Caki2 (cell line): ENCODE data around the gene ZBTB7B. TPM values are rescaled to one million over a fixed set of nuclear protein-coding genes. Genes with fewer than 3 reads are reported as not detected.

ENCODE experiments used
- DNase-seq: peaks from one replicate; pipeline ENCODE4 v3.0.0-alpha.2; 2015; ENCODE audit warnings: low read depth
- in situ Hi-C: cut with HindIII; loops from 2 replicates; pipeline ENCODE4 v1.10.0; 2016; ENCODE audit warnings: low sequenced_read_pairs, low pct_unique_long_range_greater_than_20kb, mixed read lengths
- total RNA-seq: library from RNA; depleted of rRNA; stranded (reverse); fragments of >200 nt; shearing (Covaris generic); gene quantifications from 2 replicates; pipeline ENCODE4 v1.2.3, GENCODE V29; 2014; ENCODE audit warnings: low replicate concordance; rRNA removed

ZBTB7B gene
- 12.2 and 22.8 TPM in 2 replicates for total RNA-seq

- DNase-seq: peak; percentile 32
- in situ Hi-C loops: no loop called here
Observed at GRCh38 chr1:155002464-155003226, at the start of gene ZBTB7B. TSS of gene ZBTB7B (plus strand) at chr1:155002802. CDS start at chr1:155014661, 11,859 bp downstream.

GRCh38 chr1:154953611-154954038 lies 49.0 kb upstream of the ZBTB7B start:
- in situ Hi-C loops: no loop called here
- no peak for DNase-seq

GRCh38 chr1:154954541-154954940 lies 48.1 kb upstream of the ZBTB7B start:
- in situ Hi-C loops: no loop called here
- DNase-seq: no peak

GRCh38 chr1:154955039-154955717 lies 47.4 kb upstream of the ZBTB7B start:
- peak; percentile 49 for DNase-seq
- in situ Hi-C loops: no loop called here

- peak; percentile 92 for DNase-seq
- in situ Hi-C loops: no loop called here
Observed at GRCh38 chr1:154955718-154956543, 46.7 kb upstream of the ZBTB7B start, which contains the start of gene PBXIP1. TSS of gene PBXIP1 (minus strand) at chr1:154956099. CDS start at chr1:154953721, 2,378 bp downstream.

- in situ Hi-C loops: no loop called here
Observed at GRCh38 chr1:154956544-154956941, 46.1 kb upstream of the ZBTB7B start.

GRCh38 chr1:154957091-154957657 lies 45.4 kb upstream of the ZBTB7B start:
- in situ Hi-C loops: no loop called here
- no peak for DNase-seq

More at GRCh38 chr1:154956544-154956941, 46.1 kb upstream of the ZBTB7B start:
- DNase-seq: no peak

GRCh38 chr1:154958036-154958435 lies 44.6 kb upstream of the ZBTB7B start:
- DNase-seq: no peak
- in situ Hi-C loops: no loop called here

- DNase-seq: no peak
- in situ Hi-C loops: no loop called here
Observed at GRCh38 chr1:154958681-154959425, 43.7 kb upstream of the ZBTB7B start.

GRCh38 chr1:154959426-154959780 lies 43.2 kb upstream of the ZBTB7B start:
- DNase-seq: no peak
- in situ Hi-C loops: no loop called here

- in situ Hi-C loops: no loop called here
- no peak for DNase-seq
Observed at GRCh38 chr1:154960446-154961136, 42.0 kb upstream of the ZBTB7B start.

- in situ Hi-C loops: no loop called here
- peak; percentile 85 for DNase-seq
Observed at GRCh38 chr1:154961207-154962155, 41.1 kb upstream of the ZBTB7B start, which contains the start of gene PYGO2. TSS of gene PYGO2 (minus strand) at chr1:154961782. CDS start at chr1:154961576, 206 bp downstream.

GRCh38 chr1:154962156-154962749 lies 40.3 kb upstream of the ZBTB7B start:
- DNase-seq: no peak
- in situ Hi-C loops: no loop called here

GRCh38 chr1:154962795-154963330 lies 39.7 kb upstream of the ZBTB7B start:
- in situ Hi-C loops: no loop called here

GRCh38 chr1:154963643-154964042 lies 39.0 kb upstream of the ZBTB7B start:
- in situ Hi-C loops: no loop called here

More at GRCh38 chr1:154962795-154963330, 39.7 kb upstream of the ZBTB7B start:
- no peak for DNase-seq

More at GRCh38 chr1:154963643-154964042, 39.0 kb upstream of the ZBTB7B start:
- no peak for DNase-seq
